ENCODE results near the gene SNAI3. TPM values are rescaled to one million over a fixed set of nuclear protein-coding genes. Genes with fewer than 3 reads are reported as not detected.

Gene SNAI3
- total and polyA plus RNA-seq, 9 of the 15 experiments (the other 6 are each of a cell fraction or from before 2014, with no cell fraction given), result 0.04 to 4.1 (median 0.80) TPM; not detected in 1

DNA sequence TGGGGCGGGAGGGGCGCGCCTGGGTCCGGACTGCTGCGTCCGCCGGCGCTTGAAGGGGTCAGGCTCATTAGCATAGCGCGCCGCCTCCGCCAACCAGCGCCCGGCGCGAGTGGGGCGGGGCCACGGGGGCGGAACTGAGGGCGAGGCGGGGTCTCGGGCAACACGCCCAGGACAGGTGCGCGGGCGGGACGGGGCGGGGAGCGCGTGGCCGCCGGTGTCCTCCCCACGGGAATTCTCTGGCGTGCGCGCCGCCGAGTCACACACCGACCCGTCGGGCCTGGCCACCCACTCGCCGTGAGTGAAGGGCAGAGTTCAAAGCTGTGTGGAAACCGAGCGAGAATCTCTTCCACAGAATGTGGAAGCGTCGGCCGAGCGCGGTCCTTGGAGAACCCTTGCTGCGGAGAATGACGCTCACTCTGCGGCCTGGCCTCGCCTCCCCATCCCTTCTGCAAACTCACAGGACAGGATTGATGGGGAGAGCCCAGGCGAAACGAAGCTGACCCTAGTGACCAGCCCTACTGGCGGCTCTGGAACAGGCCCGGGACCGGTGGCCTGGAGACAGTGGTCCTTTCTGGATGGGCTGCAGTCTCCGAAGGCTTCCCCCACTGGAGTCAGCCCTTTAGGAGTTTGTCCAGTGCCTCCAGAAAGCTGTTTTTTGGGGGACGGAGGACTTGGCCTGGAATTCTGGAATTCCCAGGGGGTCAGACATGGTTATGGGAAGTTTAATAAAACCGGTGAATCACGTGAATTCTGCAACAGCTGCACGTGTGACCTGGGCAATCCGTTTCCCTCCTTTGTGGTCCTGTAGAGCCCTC is at the start of gene SNAI3 (continued):
- TF ChIP-seq ZBTB7A (IDR thresholded peaks at IDR 0.05; ENCODE audit: borderline replicate concordance, control insufficient read depth, low read depth, low read length), result peak; percentile 91; the same call in 1 of the 2 replicates
- peak; percentile 19; the same call in 1 of the 2 replicates for TF ChIP-seq ZNF511 (CRISPR knock-in tag; IDR thresholded peaks at IDR 0.05)
- TF ChIP-seq BRD9 (IDR thresholded peaks at IDR 0.05; ENCODE audit: low read depth, partially characterized antibody), result no peak
- peak; percentile 64 for TF ChIP-seq NFIC (IDR thresholded peaks at IDR 0.05)
- TF ChIP-seq TEAD1 (CRISPR knock-in tag; IDR thresholded peaks at IDR 0.05), result no peak
- no peak; the same call in none of the 2 replicates for TF ChIP-seq CREM (IDR thresholded peaks at IDR 0.05; ENCODE audit: low read depth)
- TF ChIP-seq KDM5B (IDR thresholded peaks at IDR 0.05; ENCODE audit: insufficient replicate concordance, low read depth, low read length), result peak; percentile 63
- TF ChIP-seq MGA (IDR thresholded peaks at IDR 0.05), result peak; percentile 87
- TF ChIP-seq, protein P1, sequence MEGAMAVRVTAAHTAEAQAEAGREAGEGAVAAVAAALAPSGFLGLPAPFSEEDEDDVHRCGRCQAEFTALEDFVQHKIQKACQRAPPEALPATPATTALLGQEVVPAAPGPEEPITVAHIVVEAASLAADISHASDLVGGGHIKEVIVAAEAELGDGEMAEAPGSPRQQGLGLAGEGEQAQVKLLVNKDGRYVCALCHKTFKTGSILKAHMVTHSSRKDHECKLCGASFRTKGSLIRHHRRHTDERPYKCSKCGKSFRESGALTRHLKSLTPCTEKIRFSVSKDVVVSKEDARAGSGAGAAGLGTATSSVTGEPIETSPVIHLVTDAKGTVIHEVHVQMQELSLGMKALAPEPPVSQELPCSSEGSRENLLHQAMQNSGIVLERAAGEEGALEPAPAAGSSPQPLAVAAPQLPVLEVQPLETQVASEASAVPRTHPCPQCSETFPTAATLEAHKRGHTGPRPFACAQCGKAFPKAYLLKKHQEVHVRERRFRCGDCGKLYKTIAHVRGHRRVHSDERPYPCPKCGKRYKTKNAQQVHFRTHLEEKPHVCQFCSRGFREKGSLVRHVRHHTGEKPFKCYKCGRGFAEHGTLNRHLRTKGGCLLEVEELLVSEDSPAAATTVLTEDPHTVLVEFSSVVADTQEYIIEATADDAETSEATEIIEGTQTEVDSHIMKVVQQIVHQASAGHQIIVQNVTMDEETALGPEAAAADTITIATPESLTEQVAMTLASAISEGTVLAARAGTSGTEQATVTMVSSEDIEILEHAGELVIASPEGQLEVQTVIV (CRISPR knock-in tag; IDR thresholded peaks at IDR 0.05; ENCODE audit: borderline replicate concordance), result no peak

All from K562 (cell line).